MG63 (cell line): ENCODE data around the gene SCN4A. TPM values are rescaled to one million over a fixed set of nuclear protein-coding genes. Genes with fewer than 3 reads are reported as not detected.
"Not testable (repeated sequence)": the region's sequence is repeated elsewhere in the genome, so short reads cannot be mapped to it uniquely, and the experiment has no call there.

ENCODE experiments used
- DNase-seq: peaks from one replicate; pipeline ENCODE4 v3.0.0-alpha.2; 2020
- H3K27me3 ChIP-seq: fragments of 250-450 bp; sonication (Bioruptor Pico); 2 replicates; pipeline ENCODE4 v1.5.1; 2020; ENCODE audit warnings: mild to moderate bottlenecking, moderate library complexity
- H3K36me3 ChIP-seq: fragments of 250-450 bp; sonication (Bioruptor Pico); 2 replicates; pipeline ENCODE4 v1.5.1; 2020; ENCODE audit warnings: mild to moderate bottlenecking, moderate library complexity
- H3K4me3 ChIP-seq: fragments of 250-450 bp; sonication (Bioruptor Pico); 2 replicates; pipeline ENCODE4 v1.5.1; 2020; ENCODE audit warnings: mild to moderate bottlenecking, moderate library complexity
- H3K9me3 ChIP-seq: fragments of 250-450 bp; sonication (Bioruptor Pico); 2 replicates; pipeline ENCODE4 v1.5.1; 2020; ENCODE audit warnings: mild to moderate bottlenecking, moderate library complexity
- total RNA-seq: library from RNA; depleted of rRNA; stranded (reverse); fragments of >200 nt; shearing (Covaris generic); gene quantifications from 2 replicates; pipeline ENCODE4 v1.2.3, GENCODE V29; 2014; ENCODE audit warnings: low replicate concordance

SCN4A gene
- total RNA-seq, 1 experiment from 2014 or later, result not detected

- DNase-seq, result no peak
- Histone ChIP-seq H3K36me3 (no peaks in the 10 kb centered on the region), H3K27me3 (peaks cover 54% of the 10 kb centered on the region), H3K4me3 (no peak overlapping the region), H3K9me3 (no peaks in the 10 kb centered on the region)
These were observed 20.8 kb upstream of the SCN4A start for GRCh38 chr17:63993368-63993985.

GRCh38 chr17:63991611-63992010 is 18.9 kb upstream of the SCN4A start:
- Histone ChIP-seq H3K27me3 (peaks cover 36% of the 10 kb centered on the region), H3K4me3 (no peak overlapping the region), H3K9me3 (no peaks in the 10 kb centered on the region), H3K36me3 (no peaks in the 10 kb centered on the region)
- DNase-seq, result no peak

GRCh38 chr17:63989622-63990345 is 17.1 kb upstream of the SCN4A start:
- H3K4me3 ChIP-seq, result no peak overlapping the region
- H3K36me3 ChIP-seq, result no peaks in the 10 kb centered on the region
- peaks cover 22% of the 10 kb centered on the region for H3K27me3 ChIP-seq
- no peaks in the 10 kb centered on the region for H3K9me3 ChIP-seq
- no peak for DNase-seq

- H3K27me3 ChIP-seq, result peaks cover 19% of the 10 kb centered on the region
- H3K9me3 ChIP-seq, result no peaks in the 10 kb centered on the region
- no peak for DNase-seq
- H3K4me3 ChIP-seq, result no peak overlapping the region
- no peaks in the 10 kb centered on the region for H3K36me3 ChIP-seq
These were observed 16.3 kb upstream of the SCN4A start for GRCh38 chr17:63988741-63989621.

- H3K9me3 ChIP-seq, result peaks cover under 1% of the 10 kb centered on the region; the same call in 1 of the 2 replicates
- no peaks in the 10 kb centered on the region for H3K36me3 ChIP-seq
- no peak overlapping the region for H3K4me3 ChIP-seq
- H3K27me3 ChIP-seq, result peaks cover 12% of the 10 kb centered on the region
- DNase-seq, result no peak
These were observed 15.4 kb upstream of the SCN4A start for GRCh38 chr17:63988127-63988478.

- peaks cover 6% of the 10 kb centered on the region for H3K9me3 ChIP-seq
- DNase-seq, result no peak
- no peak overlapping the region for H3K4me3 ChIP-seq
- peaks cover 9% of the 10 kb centered on the region for H3K27me3 ChIP-seq
- no peaks in the 10 kb centered on the region for H3K36me3 ChIP-seq
These were observed 14.8 kb upstream of the SCN4A start for GRCh38 chr17:63987221-63988126.

GRCh38 chr17:63986821-63987220 is 14.1 kb upstream of the SCN4A start:
- Histone ChIP-seq H3K27me3 (peaks cover 5% of the 10 kb centered on the region), H3K4me3 (no peak overlapping the region), H3K36me3 (no peaks in the 10 kb centered on the region), H3K9me3 (peaks cover 10% of the 10 kb centered on the region)
- DNase-seq, result no peak

GRCh38 chr17:63985387-63986140 is 12.8 kb upstream of the SCN4A start:
- H3K36me3 ChIP-seq, result no peaks in the 10 kb centered on the region
- H3K27me3 ChIP-seq, result no peaks in the 10 kb centered on the region
- no peak overlapping the region for H3K4me3 ChIP-seq
- DNase-seq, result no peak
- peaks cover 13% of the 10 kb centered on the region for H3K9me3 ChIP-seq

GRCh38 chr17:63984651-63985386 is 12.1 kb upstream of the SCN4A start:
- DNase-seq, result peak; percentile 84
- Histone ChIP-seq H3K4me3 (no peak overlapping the region), H3K27me3 (no peaks in the 10 kb centered on the region), H3K9me3 (peaks cover 13% of the 10 kb centered on the region), H3K36me3 (no peaks in the 10 kb centered on the region)

GRCh38 chr17:63984236-63984635 is 11.5 kb upstream of the SCN4A start:
- H3K9me3 ChIP-seq, result peaks cover 13% of the 10 kb centered on the region
- no peak for DNase-seq
- no peak overlapping the region for H3K4me3 ChIP-seq
- no peaks in the 10 kb centered on the region for H3K27me3 ChIP-seq
- no peaks in the 10 kb centered on the region for H3K36me3 ChIP-seq

- DNase-seq, result no peak
- Histone ChIP-seq H3K9me3 (peaks cover 13% of the 10 kb centered on the region), H3K36me3 (no peaks in the 10 kb centered on the region), H3K27me3 (no peaks in the 10 kb centered on the region), H3K4me3 (no peak overlapping the region)
These were observed 10.6 kb upstream of the SCN4A start for GRCh38 chr17:63983320-63983719.

GRCh38 chr17:63982641-63983040 is 9.9 kb upstream of the SCN4A start:
- peaks cover 13% of the 10 kb centered on the region for H3K9me3 ChIP-seq
- not testable (repeated sequence) for DNase-seq, H3K27me3 ChIP-seq, H3K36me3 ChIP-seq, H3K4me3 ChIP-seq

GRCh38 chr17:63978272-63979200 is 5.8 kb upstream of the SCN4A start:
- no peaks in the 10 kb centered on the region for H3K27me3 ChIP-seq
- H3K4me3 ChIP-seq, result no peak overlapping the region
- no peaks in the 10 kb centered on the region for H3K36me3 ChIP-seq
- H3K9me3 ChIP-seq, result peaks cover 13% of the 10 kb centered on the region
- DNase-seq, result no peak

- Histone ChIP-seq H3K4me3 (no peak overlapping the region), H3K36me3 (no peaks in the 10 kb centered on the region), H3K27me3 (no peaks in the 10 kb centered on the region), H3K9me3 (0 out of 2 replicates have a peak, but pooled peaks cover 1% of the 10 kb centered on the region)
- DNase-seq, result no peak
These were observed 4.0 kb upstream of the SCN4A start for GRCh38 chr17:63976702-63977101.
